GM12865 (cell line): ENCODE results near the gene BHLHE23.

Source experiments
- DNase-seq: peaks from one replicate; pipeline ENCODE4 v3.0.0; 2010; ENCODE audit warnings: low read depth
- H3K4me3 ChIP-seq: 2 replicates; pipeline ENCODE4 v1.5.1; 2011; ENCODE audit warnings: mild to moderate bottlenecking, low read depth, low read length, control low read depth
- CTCF ChIP-seq: IDR thresholded peaks from 2 replicates; pipeline ENCODE4 v1.5.1; 2011; ENCODE audit warnings: low read length, control low read depth, low read depth, inconsistent platforms; ENCODE audit not compliant: insufficient read depth; ENCODE audit errors: missing control alignments

BHLHE23 gene

GRCh38 chr20:62982124-62983075, 24.4 kb downstream of the BHLHE23 start:
- no peak for TF ChIP-seq CTCF
- no peak for DNase-seq
- H3K4me3 ChIP-seq: no peak overlapping the region

GRCh38 chr20:62980970-62981369, 25.8 kb downstream of the BHLHE23 start:
- peak; percentile 39 for DNase-seq
- no peak for TF ChIP-seq CTCF
- no peak overlapping the region for H3K4me3 ChIP-seq

- H3K4me3 ChIP-seq: no peak overlapping the region
- no peak for DNase-seq
- no peak for TF ChIP-seq CTCF
Observed at GRCh38 chr20:62980380-62980960, 26.3 kb downstream of the BHLHE23 start.

GRCh38 chr20:62979876-62980373, 26.8 kb downstream of the BHLHE23 start:
- no peak for DNase-seq
- H3K4me3 ChIP-seq: no peak overlapping the region

GRCh38 chr20:62979310-62979709, 27.5 kb downstream of the BHLHE23 start:
- TF ChIP-seq CTCF: no peak
- no peak overlapping the region for H3K4me3 ChIP-seq
- no peak for DNase-seq

More at GRCh38 chr20:62979876-62980373, 26.8 kb downstream of the BHLHE23 start:
- TF ChIP-seq CTCF: no peak

GRCh38 chr20:62978561-62978943, 28.2 kb downstream of the BHLHE23 start:
- DNase-seq: no peak
- no peak for TF ChIP-seq CTCF
- no peak overlapping the region for H3K4me3 ChIP-seq
